Measurements from ENCODE around the gene ZBTB16. TPM values are rescaled to one million over a fixed set of nuclear protein-coding genes. Genes with fewer than 3 reads are reported as not detected.
A peak's percentile ranks its signal among the peaks of the same experiment; 100 is the strongest.

ZBTB16 gene
- total RNA-seq, 3 donors from 2014 or later, result 236 to 358 (median 271) TPM

DNA sequence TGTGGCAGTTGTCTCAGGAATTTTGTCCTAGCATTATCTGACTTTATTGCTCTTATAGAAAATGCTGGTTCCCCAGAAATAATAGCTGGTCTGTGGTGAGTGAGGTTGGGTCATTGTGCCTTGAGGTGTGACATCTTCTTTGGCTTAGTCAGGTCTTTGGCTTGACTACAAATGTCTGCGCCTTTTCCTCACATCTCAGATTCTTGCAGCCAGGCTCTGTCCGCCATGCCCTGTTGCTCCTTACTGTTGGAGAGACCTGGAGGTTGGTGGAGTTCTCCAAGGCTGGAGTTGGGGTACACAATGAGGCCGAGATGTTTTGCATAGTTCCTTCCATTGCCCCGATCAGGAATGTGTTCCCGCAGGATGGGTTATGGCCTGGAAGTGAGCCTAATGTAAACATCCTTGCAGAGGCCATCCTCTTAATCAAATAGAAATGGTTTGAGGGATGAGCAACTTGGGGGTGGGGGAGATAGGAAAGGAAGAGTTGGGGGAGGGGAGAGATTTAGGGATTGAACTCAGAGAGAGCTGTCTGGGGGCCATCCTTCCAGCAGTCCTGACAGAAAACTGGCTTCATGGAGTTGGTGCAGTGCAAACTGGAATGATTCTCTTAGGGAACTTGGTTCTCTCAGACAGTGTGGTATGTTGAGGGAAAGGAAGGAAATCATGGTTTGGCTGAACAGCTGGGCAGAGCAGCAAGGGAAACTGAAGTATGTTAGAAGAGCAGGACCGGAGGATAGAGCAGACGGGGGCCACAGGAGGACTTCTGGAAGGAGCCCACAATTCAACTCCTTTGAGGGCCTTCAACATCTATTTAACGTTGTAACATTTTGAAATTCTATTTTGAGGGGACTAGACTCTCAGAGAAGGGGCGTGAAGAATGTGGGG lies 49.9 kb downstream of the ZBTB16 start:
- no peak for DNase-seq (ENCODE audit: low spot score in 2 of 2)

DNA sequence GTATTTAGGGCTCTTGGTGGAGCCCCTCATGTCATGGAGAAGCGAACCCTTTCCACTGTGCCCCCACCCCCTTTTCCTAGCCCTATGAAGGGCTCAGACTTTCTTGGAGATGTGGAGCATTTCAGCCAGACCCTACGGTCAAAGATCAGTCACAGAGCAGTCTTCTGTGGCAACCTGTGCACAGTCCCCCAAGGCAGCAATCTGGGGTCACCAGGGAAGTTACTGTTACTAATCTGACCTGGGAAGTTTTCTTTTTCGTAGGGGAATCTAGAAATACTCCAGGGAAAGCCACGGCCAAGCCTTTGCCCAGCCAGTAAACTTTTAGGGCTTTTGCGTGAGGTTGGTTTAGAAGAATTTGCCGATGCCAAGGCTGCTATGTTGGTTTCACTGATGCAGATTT lies 50.6 kb downstream of the ZBTB16 start:
- no peak for DNase-seq (ENCODE audit: low spot score in 2 of 2)
- Histone ChIP-seq H3K4me1 (peaks cover 7 to 18% of the 10 kb centered on the region in 2 donors), H3K27me3 (no peaks in the 10 kb centered on the region), H3K9me3 (no peaks in the 10 kb centered on the region), H3K27ac (peak overlapping the region; percentile 64 to 86), H3K36me3 (no peaks in the 10 kb centered on the region), H3K4me3 (peak overlapping the region in 1 of 3 donors; percentile 45)
- TF ChIP-seq, protein P1, sequence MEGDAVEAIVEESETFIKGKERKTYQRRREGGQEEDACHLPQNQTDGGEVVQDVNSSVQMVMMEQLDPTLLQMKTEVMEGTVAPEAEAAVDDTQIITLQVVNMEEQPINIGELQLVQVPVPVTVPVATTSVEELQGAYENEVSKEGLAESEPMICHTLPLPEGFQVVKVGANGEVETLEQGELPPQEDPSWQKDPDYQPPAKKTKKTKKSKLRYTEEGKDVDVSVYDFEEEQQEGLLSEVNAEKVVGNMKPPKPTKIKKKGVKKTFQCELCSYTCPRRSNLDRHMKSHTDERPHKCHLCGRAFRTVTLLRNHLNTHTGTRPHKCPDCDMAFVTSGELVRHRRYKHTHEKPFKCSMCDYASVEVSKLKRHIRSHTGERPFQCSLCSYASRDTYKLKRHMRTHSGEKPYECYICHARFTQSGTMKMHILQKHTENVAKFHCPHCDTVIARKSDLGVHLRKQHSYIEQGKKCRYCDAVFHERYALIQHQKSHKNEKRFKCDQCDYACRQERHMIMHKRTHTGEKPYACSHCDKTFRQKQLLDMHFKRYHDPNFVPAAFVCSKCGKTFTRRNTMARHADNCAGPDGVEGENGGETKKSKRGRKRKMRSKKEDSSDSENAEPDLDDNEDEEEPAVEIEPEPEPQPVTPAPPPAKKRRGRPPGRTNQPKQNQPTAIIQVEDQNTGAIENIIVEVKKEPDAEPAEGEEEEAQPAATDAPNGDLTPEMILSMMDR (IDR thresholded peaks at IDR 0.05), result no peak
- TF ChIP-seq POLR2AphosphoS5 (IDR thresholded peaks at IDR 0.05), result no peak
- TF ChIP-seq POLR2A (IDR thresholded peaks at IDR 0.05), result no peak
- intact Hi-C loops (cut with DNase I; ENCODE audit: low total_unique reads), result no loop called here

More for the DNA sequence above, 49.9 kb downstream of the ZBTB16 start:
- intact Hi-C loops (cut with DNase I; ENCODE audit: low total_unique reads), result no loop called here
- H3K27me3 ChIP-seq, result no peaks in the 10 kb centered on the region
- H3K36me3 ChIP-seq, result no peaks in the 10 kb centered on the region
- H3K4me1 ChIP-seq, result peaks cover 7 to 18% of the 10 kb centered on the region in 2 donors
- peak overlapping the region; percentile 64 to 86 for H3K27ac ChIP-seq
- TF ChIP-seq, protein P1 (IDR thresholded peaks at IDR 0.05), result no peak
- TF ChIP-seq POLR2AphosphoS5 (IDR thresholded peaks at IDR 0.05) (no peak), POLR2A (IDR thresholded peaks at IDR 0.05) (no peak)
- H3K9me3 ChIP-seq, result no peaks in the 10 kb centered on the region
- H3K4me3 ChIP-seq, result peak overlapping the region in 1 of 3 donors; percentile 45

DNA sequence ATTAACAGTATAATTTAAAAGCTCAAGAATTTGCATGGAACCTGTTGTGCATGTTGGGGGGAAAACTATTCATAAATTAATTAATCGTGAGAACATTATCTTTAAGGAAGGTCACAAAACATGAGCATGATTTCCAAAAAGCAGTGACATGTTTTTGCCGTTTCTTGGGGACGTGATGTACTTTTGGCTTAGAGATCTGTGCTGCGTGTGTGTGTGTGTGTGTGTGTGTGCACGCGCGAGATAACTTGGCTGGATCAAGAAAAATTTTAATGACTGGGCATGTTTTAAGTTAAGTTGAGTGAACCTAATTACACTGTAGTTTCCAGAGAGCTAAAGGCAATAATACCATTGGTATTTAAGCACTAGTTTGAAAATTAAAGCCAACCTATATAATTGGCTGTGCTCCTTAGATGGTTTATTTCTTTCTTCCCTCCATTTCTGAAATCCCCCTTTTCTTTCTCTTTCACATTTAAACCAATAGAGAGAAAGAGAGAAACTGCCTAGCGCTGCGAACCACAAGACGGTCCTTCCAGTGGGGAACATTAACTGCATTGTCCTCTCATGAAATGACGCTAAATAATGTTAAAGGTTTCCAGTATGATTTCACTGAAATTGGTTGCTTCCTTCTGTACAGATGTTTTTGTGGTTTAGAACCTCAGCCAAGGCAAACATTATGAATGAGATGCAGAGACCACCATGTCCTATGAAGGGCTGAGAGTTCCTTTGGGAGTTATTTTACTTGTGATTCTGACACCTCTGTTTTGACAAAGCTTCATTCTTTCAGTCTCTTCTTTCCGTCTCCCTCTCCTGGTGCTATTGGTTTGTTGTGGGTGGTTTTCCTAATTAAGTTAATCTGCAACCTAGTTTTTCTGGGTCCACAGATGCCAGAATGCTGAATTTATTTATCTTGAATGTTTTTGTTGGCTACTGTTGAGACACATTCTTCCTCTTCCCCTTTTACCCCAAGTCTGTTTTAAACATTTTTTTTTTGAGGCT lies 51.7 kb downstream of the ZBTB16 start:
- peak in 1 of 2 donors; percentile 39 for DNase-seq (ENCODE audit: low spot score in 2 of 2)
- intact Hi-C loops (cut with DNase I; ENCODE audit: low total_unique reads), result no loop called here
- no peaks in the 10 kb centered on the region for H3K36me3 ChIP-seq

DNA sequence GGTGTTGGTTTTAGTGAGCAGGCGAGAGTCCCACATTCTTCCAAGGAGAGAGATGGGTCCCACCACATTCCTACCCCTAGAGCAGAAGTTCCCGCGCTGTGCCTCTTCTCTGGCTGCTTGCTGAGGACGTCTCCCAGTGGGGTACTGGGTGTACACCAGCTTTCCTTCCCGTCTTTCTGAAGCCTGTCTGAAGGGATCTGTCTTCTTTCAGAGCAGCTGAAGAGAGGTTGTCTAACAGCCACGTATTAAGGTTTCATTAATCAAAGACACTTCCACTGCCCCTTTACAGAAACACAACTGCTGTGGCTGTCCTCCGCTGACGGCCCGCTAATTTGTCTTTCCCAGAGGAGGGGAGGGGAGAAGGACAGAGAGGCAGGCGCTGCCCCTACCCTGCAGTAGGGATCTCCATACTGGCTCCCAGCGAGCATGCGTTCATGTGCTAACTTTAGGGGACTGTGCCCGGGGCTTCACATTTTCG lies 56.0 kb downstream of the ZBTB16 start:
- no peaks in the 10 kb centered on the region for H3K27me3 ChIP-seq
- no peaks in the 10 kb centered on the region for H3K36me3 ChIP-seq
- no peak overlapping the region for H3K27ac ChIP-seq
- no peaks in the 10 kb centered on the region for H3K4me1 ChIP-seq
- no peak for DNase-seq (ENCODE audit: low spot score in 2 of 2)
- H3K4me3 ChIP-seq, result no peak overlapping the region
- H3K9me3 ChIP-seq, result no peaks in the 10 kb centered on the region
- TF ChIP-seq POLR2AphosphoS5 (IDR thresholded peaks at IDR 0.05) (no peak), POLR2A (IDR thresholded peaks at IDR 0.05) (no peak)
- TF ChIP-seq, protein P1 (IDR thresholded peaks at IDR 0.05), result no peak
- intact Hi-C loops (cut with DNase I; ENCODE audit: low total_unique reads), result no loop called here

More for the DNA sequence above, 51.7 kb downstream of the ZBTB16 start:
- no peaks in the 10 kb centered on the region for H3K9me3 ChIP-seq
- H3K27ac ChIP-seq, result peak overlapping the region; percentile 64 to 86
- H3K4me1 ChIP-seq, result peaks cover 7 to 18% of the 10 kb centered on the region in 2 donors
- TF ChIP-seq POLR2AphosphoS5 (IDR thresholded peaks at IDR 0.05) (peak; percentile 28 to 71 (median 37)), POLR2A (IDR thresholded peaks at IDR 0.05) (no peak)
- TF ChIP-seq, protein P1 (IDR thresholded peaks at IDR 0.05), result no peak
- no peaks in the 10 kb centered on the region for H3K27me3 ChIP-seq
- peak overlapping the region in 2 of 3 donors; percentile 13 to 45 for H3K4me3 ChIP-seq
